GM19463 (cell line): ENCODE results near the gene CALHM2.

Source experiments
- ATAC-seq: cut with Tn5 transposase; IDR thresholded peaks from one replicate; pipeline ENCODE4 v1.9.1; 2021; ENCODE audit warnings: mild to moderate bottlenecking, moderate library complexity; ENCODE audit not compliant: unreplicated experiment

Gene CALHM2

DNA sequence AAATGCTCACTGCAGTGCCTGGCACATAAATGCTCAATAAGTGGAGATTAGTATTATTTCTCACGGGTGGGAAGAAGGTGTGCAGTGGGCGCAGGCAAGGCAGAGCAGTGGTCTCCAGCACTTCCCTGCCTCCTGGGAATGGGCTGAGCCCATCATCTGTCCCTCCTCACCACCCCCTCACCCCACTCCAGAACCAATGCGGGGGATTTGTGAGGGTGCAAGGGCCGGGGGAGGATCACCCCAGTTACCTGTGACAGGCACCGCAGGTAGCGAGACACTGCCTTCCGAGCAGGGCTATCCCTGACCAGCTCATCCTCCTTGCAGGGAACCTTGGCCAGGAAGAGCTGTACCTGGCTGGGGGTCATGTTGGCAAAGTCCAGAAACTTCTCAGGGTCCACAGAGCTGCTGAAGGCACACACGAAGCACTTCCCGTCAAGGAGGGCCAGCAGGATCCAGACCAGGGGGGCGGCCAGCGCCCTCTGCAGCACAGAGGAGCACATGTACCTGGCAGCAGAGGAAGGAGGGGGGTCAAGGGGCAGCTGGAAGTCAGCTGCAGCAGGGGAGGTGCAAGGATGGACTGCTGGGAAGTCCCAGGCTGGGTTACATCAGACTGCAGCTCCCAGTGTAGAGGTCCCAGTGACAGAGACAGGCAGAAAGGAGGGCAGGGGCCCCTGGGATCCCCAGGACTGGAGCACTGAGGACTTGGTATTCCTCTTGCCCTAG lies 24.0 kb upstream of the CALHM2 start:
- peak; percentile 43 for ATAC-seq

- ATAC-seq: no peak
Measured at GRCh38 chr10:103475437-103475836, 23.3 kb upstream of the CALHM2 start.

DNA sequence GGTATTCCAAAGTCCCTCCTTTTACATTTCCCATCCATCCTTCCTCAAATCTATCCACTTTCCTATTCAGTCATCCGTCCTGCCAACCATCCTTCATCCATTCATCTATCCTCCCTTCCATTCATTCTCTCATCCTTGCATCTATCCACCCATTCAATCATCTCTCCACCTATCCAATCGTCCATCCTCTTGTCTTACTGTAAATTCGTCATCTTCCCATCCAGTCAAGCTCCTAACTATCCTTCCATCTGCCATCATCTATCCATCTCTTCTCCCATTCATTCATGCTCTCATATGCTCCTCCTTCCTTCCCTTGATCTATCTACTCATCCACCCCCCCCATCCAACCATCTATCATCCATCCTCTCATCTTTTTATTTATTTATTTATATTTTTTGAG lies 21.9 kb upstream of the CALHM2 start:
- ATAC-seq: no peak

GRCh38 chr10:103473261-103473671 lies 21.1 kb upstream of the CALHM2 start:
- ATAC-seq: no peak

DNA sequence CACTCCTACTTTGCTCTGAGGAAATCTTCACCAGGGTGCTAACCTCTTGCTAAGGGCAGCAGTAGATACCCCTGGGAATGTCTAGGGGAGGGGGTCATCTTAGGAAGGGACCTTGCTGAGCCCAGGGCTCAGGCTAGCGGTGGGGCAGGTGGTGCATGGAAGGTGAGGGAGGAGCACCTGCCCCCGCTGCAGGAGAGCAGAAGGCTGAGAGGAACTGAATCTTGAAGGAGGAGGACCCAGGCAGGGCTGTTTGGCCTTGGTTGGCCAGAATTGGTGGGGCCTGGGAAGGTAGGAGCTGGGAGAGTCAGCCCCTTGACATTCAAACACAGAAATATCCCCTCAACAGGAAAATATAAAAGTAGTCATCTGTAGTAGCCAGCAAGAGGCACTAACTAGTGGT lies 19.8 kb upstream of the CALHM2 start:
- ATAC-seq: no peak

GRCh38 chr10:103470761-103471653 lies 18.8 kb upstream of the CALHM2 start:
- ATAC-seq: peak; percentile 69

DNA sequence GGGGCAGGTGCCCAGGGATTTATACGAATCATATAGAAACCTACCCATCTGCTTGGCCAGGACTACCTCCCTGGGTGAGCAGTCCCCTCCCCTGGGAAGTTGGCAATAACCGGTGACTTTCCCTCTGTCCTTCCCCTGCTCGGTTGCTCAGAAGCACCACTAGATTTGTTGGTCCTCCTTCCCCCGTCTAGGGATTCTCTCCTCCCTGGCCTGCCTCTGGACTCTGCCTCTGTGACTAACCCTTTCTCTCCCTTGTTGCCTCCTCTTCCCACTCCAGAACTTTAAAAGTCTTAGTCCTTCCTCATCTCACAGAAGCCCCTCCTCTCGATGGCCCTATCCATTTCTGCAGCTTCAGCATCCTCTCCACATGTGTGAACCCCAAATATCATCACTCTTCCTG lies 17.0 kb upstream of the CALHM2 start:
- no peak for ATAC-seq

DNA sequence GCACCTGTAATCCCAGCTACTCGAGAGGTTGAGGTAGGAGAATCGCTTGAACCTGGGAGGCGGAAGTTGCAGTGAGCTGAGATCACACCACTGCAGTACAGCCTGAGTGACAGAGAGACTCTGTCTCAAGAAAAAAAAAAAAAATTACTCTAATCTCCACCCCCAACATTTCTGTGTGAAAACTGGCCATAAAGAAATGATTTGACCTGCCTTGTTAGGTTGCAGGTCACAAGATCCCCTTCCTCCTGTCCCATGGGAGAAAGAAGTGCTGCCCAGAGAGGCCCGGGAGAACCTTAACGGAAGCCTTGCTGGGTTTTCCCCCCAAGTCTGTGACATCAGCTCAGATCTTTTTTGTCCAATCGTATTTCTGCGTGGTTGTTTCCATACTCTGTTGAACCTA lies 15.2 kb upstream of the CALHM2 start:
- ATAC-seq: no peak

DNA sequence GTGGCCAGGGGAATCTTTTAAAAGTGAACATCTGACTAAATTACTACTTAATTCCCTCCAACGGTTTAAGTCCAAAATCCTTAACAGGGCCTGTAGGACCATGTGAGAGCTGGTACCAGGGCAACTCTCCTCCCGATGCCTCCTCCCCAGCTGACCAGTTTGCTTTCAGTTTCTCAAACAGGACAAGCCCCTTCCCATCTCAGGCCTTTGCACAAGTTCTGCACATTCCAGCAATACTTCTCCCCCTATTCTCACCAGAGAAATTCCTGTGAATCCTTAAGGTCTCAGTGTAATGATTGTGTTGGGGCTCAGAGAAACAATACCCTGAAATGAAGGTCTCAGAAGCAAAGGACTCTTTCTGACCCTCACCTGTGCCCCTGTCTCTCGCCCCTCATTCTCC lies 14.6 kb upstream of the CALHM2 start:
- no peak for ATAC-seq

DNA sequence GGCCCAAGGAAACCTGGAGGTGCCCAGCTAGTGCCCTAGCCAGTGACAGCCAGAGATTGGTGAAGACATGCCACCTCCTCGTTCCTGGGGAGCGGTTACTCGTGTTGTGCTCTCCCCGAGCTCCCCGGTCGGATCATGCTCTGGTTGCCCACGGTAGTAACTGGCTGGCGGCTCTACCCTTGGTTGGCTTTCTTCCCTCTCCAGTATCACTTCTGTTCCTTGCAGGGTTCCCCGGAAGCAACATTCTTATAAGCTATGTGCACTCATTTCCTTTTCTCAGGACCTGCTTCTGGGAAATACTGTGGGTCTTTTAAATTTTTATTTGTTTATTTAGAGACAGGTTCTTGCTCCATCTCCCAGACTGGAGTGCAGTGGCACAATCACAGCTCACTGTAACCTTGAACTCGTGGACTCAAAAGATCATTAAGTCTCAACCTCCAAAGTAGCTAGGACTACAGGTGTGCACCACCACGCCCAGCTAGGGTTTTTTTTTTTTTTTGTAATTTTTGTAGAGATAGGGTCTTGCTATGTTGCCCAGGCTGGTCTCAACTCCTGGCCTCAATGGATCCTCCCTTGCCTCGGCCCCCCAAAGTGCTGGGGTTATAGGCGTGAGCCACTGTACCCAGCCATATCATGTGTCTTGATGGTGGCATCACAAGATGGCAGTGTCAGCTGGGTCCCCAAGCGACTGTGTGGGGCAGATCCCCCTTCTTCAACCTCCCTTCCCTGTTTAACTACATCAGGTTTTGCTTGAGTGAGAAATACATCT lies 13.4 kb upstream of the CALHM2 start:
- ATAC-seq: no peak

- no peak for ATAC-seq
Measured at GRCh38 chr10:103463499-103463898, 11.3 kb upstream of the CALHM2 start.

DNA sequence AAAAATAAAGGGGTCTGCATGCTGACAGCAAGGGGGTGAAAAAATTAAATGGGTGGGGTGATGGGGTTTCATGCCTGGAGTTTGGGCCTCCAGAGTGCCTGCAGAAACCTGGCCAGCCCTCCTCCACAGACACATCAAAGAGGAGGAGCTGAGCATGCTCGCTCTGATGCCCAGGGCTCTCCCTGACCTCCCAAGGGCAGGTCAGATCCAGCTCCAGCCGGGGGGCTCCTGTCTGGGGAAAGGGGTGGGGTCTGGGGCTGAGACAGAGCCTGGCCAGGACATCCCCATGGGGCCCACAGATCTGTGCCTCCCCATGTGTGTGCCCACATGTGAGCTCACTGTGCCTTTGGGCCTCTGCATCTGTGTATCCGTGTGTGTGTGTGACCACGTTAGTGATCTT lies 7.4 kb upstream of the CALHM2 start:
- no peak for ATAC-seq

- ATAC-seq: peak; percentile 96
Measured at GRCh38 chr10:103458720-103459119, 6.5 kb upstream of the CALHM2 start, which contains the start of gene CALHM1. Gene CALHM1, minus strand, starts transcription at chr10:103458900. Its CDS starts 149 bp downstream, at chr10:103458751.

DNA sequence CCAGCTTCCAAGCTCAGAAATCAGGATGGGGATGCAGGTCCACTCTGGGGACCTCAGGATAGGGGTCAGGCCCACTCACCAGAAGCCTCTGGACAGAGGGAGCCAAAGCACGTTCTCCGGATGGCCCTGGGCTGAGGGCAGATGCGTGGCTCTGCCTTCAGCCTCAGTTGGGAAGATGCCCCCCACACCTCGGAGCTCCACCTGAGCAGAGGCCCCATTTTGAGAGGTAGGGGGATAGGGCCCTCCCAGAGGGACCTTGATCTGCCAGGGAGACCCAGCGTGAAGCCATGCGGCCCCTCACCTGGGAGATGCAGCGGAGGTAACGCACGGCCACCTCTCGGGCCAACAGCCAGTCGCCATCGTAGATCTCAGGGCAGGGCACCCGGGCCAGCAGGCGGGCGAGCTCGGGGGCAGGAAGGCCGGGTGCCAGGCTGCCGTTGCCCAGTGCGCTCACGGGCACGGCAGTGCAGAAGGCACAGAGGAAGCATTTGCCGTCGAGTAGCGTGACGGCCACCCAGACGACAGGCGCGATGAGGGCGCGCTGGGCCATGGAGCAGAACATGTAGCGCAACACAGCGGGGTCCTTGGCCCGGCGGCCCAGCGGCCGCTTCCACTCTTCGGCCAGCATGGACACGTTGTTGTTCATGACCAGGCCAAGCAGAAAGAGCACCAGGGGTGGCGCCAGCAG lies 5.9 kb upstream of the CALHM2 start:
- ATAC-seq: no peak

- ATAC-seq: no peak
Measured at GRCh38 chr10:103457176-103457712, 5.1 kb upstream of the CALHM2 start.

DNA sequence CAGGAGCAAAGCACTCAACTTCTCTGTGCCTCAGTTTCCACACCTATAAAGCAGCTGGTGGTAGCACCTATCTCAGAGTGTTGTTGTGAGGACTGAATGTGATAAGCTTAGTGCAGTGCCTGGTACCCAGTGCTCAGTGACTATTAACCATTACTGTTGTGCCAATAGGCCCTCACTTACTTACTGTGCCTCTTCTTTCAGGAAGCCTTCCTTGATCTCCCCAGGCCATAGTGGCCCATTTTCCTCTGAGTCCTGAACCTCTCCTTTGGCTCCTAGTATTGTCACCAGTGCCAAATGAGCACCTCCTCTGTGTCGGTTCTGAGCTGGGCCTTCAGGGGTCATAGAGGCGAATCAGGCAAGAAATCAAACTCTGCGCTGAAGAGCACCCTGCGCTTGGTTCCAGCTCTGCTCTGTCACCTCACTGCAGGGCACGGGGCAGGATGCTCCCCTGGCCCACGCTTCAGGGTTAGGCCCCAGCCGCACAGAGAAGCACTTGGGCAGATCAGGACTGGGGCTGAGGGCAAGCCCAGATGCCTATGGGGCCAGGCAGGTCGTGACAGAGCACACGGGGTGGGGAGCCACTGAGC lies 4.0 kb upstream of the CALHM2 start:
- no peak for ATAC-seq

DNA sequence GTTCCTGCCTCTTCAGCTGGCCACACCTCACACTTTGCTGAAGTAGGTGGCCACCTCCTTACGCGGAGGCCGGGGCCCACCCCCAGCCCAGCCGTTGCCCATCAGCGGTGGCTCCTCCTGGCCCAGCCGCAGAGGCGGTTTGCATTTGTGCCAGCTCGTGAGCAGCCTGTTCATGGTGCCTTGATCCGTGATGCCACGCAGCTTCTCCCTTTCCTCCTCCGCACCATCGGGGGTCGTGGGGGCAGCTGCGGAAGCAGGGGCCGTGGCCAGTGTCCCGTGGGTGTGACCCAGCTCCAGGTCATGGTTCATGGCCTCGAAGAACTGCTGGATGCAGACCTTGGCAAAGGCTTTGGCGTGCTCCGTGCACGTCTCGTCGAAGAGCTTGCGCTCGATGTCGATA lies 3.1 kb upstream of the CALHM2 start:
- no peak for ATAC-seq

- no peak for ATAC-seq
Measured at GRCh38 chr10:103454026-103454425, 1.9 kb upstream of the CALHM2 start.

DNA sequence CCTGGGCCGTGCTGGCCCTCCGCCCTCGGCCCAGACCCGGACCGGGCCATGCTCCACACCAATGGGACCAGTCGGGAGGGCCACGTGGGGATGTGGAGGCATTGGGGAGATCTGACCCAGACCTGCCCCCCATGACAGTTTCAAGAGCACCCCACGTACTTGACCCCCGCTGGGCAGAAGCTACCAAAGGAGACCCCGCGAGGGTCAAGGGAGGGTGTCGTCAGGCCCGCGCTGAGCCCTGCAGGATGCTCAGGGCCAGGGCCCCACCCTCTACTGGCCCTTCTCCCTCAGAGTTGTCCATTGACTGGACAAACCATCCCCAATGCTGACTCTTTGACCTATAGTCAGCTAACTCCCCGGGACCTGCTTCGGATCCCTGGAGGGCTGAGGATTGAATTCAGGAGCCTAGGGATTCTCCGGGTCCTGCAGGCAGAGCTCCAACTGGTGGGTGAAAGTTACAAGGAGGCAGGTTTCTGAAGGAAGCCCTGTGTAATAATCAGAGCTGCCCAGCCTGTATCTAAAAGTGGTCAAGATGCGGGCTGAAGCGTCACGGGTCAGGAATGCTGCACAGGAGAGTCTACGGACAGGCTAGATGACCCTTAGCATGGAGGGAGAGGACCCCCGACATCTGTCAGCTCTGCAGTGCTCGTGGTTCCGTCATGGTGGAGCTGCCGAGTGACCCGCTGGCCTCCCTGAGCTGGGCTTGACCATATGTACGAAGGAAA lies 498 bp upstream of the CALHM2 start:
- no peak for ATAC-seq
